HUES6 (cell line): ENCODE data around the gene HAUS5.
"Not testable (repeated sequence)": the region's sequence is repeated elsewhere in the genome, so short reads cannot be mapped to it uniquely, and the experiment has no call there.

Source experiments
- H3K27ac ChIP-seq: 2 replicates; pipeline ENCODE4 v1.7.0; 2013; ENCODE audit warnings: low read depth, mild to moderate bottlenecking, low read length, inconsistent platforms
- H3K27me3 ChIP-seq: 2 replicates; pipeline ENCODE4 v1.6.1; 2013; ENCODE audit warnings: low read length; ENCODE audit not compliant: control insufficient read depth, insufficient read depth
- H3K36me3 ChIP-seq: 2 replicates; pipeline ENCODE4 v1.6.1; 2013; ENCODE audit warnings: low read length; ENCODE audit not compliant: control insufficient read depth, insufficient read depth
- H3K4me1 ChIP-seq: 2 replicates; pipeline ENCODE4 v1.6.1; 2013; ENCODE audit warnings: low read length; ENCODE audit not compliant: control insufficient read depth, insufficient read depth
- H3K4me3 ChIP-seq: 2 replicates; pipeline ENCODE4 v1.5.1; 2013; ENCODE audit warnings: low read depth, low read length
- H3K9ac ChIP-seq: one replicate; pipeline ENCODE4 v1.6.1; 2013; ENCODE audit warnings: mild to moderate bottlenecking, low read length
- H3K9me3 ChIP-seq: 2 replicates; pipeline ENCODE4 v1.6.1; 2013; ENCODE audit warnings: low read depth, low read length; ENCODE audit not compliant: control insufficient read depth, insufficient read depth

Gene HAUS5

GRCh38 chr19:35585848-35586247 lies 26.7 kb upstream of the HAUS5 start, which contains the start of gene PMIS2:
TSS of gene PMIS2 (plus strand) at chr19:35586173. CDS start at chr19:35586260, 87 bp downstream.
- no peaks in the 10 kb centered on the region for H3K4me1 ChIP-seq
- no peaks in the 10 kb centered on the region for H3K9me3 ChIP-seq
- H3K9ac ChIP-seq = no peak within 1 kb of the TSS
- H3K36me3 ChIP-seq = no peaks in the 10 kb centered on the region
- peaks cover 26% of the 10 kb centered on the region for H3K27me3 ChIP-seq
- no peak within 1 kb of the TSS for H3K27ac ChIP-seq
- no peak within 1 kb of the TSS for H3K4me3 ChIP-seq

- Histone ChIP-seq H3K27me3 (peaks cover 26% of the 10 kb centered on the region), H3K27ac (no peak overlapping the region), H3K4me3 (no peak overlapping the region), H3K9me3 (no peaks in the 10 kb centered on the region), H3K36me3 (no peaks in the 10 kb centered on the region), H3K4me1 (no peaks in the 10 kb centered on the region), H3K9ac (no peak overlapping the region)
Observed at GRCh38 chr19:35587321-35587720, 25.2 kb upstream of the HAUS5 start.

DNA sequence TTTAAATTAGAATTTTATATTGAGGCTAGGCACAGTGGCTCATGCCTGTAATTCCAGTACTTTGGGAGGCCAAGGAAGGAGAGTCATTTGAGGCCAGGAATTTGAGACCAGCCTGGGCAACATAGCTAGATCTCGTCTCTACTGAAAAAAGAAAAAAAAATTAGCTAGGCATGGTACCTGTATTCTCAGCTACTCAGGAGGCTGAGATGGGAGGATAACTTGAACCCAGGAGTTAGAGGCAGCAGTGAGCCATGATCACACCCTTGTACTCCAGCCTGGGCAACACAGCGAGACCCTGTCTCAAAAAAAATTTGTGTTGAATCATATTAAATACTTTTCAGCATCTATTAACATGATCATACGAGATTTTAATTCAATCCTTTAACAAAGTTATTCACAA lies 21.7 kb upstream of the HAUS5 start:
- Histone ChIP-seq H3K9me3 (no peaks in the 10 kb centered on the region), H3K4me1 (no peaks in the 10 kb centered on the region), H3K4me3 (no peak overlapping the region), H3K36me3 (no peaks in the 10 kb centered on the region), H3K27ac (no peak overlapping the region), H3K9ac (no peak overlapping the region), H3K27me3 (peaks cover 9% of the 10 kb centered on the region)

DNA sequence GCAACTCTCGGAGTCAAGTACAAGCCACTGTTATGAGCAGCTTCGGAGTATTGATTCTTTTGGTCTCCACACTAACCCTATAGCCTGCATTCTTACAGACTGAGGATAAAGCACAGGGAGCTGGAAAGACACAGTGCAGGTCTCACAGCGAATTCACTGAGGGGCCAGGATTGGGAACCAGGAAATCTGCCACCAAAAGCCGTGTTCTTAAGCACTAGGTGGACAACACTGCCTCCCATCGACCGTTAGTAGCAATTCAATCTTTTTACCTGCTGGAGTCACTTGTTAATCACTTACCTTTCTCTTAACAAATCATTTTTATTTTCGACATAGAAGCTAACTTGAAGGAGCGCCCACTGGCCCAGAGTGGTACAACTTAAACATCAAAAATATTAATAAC lies 20.3 kb upstream of the HAUS5 start:
- H3K4me3 ChIP-seq = no peak overlapping the region

GRCh38 chr19:35595026-35595425 lies 17.5 kb upstream of the HAUS5 start:
- H3K36me3 ChIP-seq, H3K9ac ChIP-seq, H3K27me3 ChIP-seq, H3K27ac ChIP-seq, H3K4me1 ChIP-seq, H3K4me3 ChIP-seq, H3K9me3 ChIP-seq: not testable (repeated sequence)

More for the DNA sequence above, 20.3 kb upstream of the HAUS5 start:
- no peaks in the 10 kb centered on the region for H3K36me3 ChIP-seq
- no peaks in the 10 kb centered on the region for H3K4me1 ChIP-seq
- peaks cover 5% of the 10 kb centered on the region; the same call in 1 of the 2 replicates for H3K27me3 ChIP-seq
- H3K9ac ChIP-seq = no peak overlapping the region
- no peak overlapping the region for H3K27ac ChIP-seq
- no peaks in the 10 kb centered on the region for H3K9me3 ChIP-seq

GRCh38 chr19:35595928-35596327 lies 16.6 kb upstream of the HAUS5 start:
- no peak overlapping the region for H3K9ac ChIP-seq
- no peak overlapping the region for H3K4me3 ChIP-seq
- H3K27ac ChIP-seq = no peak overlapping the region
- no peaks in the 10 kb centered on the region; the same call in 1 of the 2 replicates for H3K27me3 ChIP-seq
- H3K9me3 ChIP-seq = no peaks in the 10 kb centered on the region
- H3K4me1 ChIP-seq = no peaks in the 10 kb centered on the region
- no peaks in the 10 kb centered on the region for H3K36me3 ChIP-seq

DNA sequence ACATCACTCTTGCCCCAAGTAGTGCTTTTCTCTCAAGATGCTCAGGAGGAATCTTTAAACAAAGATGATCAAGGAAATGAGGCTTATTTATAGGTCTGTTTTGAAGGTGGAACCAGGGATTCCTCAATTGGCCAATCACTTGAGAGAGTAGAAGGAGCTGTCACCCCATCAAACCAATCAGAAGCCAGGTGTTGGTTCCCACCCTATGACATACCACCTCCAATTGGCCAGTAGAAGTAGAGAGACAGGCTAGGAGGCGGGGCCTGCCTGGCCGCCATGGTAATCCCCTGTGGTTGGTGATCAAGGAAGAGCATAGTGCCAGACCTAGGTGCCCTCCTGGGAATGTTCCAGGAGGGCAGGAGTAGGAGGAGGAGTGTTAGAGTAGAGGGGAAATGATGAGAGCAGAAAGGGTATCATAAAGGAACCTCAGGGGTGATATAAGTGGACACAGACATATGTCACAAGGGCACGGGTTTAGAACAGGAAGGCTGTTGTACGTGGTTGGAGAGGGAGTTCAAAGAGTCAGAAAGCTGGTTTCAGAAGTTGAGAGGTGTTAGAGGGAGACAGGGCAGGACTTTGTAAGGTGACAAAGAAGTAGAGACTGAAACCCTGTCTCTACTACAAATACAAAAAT lies 16.1 kb upstream of the HAUS5 start:
- H3K36me3 ChIP-seq = no peaks in the 10 kb centered on the region
- H3K27me3 ChIP-seq = no peaks in the 10 kb centered on the region; the same call in 1 of the 2 replicates
- no peak overlapping the region for H3K27ac ChIP-seq
- no peak overlapping the region for H3K4me3 ChIP-seq
- no peak overlapping the region for H3K9ac ChIP-seq
- no peaks in the 10 kb centered on the region for H3K4me1 ChIP-seq
- H3K9me3 ChIP-seq = no peaks in the 10 kb centered on the region

DNA sequence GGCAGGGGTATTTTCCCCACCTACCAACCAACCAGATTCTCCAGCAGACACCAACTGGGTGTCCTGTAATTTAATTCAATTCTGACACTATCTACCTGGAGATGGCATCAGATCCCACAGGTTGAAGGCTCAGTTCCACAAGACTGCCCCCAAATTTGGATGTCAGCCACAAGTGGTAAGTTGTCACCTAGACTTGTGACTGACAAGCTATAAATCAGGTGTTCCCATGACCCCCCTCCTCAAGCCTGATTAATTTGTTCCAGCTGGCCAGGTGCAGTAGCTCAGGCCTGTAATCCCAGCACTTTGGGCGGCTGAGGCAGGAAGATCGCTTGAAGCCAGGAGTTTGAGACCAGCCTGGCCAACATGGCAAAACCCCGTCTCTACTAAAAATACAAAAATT lies 10.6 kb upstream of the HAUS5 start:
- no peaks in the 10 kb centered on the region for H3K36me3 ChIP-seq
- H3K9me3 ChIP-seq = peaks cover 8% of the 10 kb centered on the region
- no peaks in the 10 kb centered on the region for H3K4me1 ChIP-seq
- no peaks in the 10 kb centered on the region; the same call in 1 of the 2 replicates for H3K27me3 ChIP-seq
- no peak overlapping the region for H3K27ac ChIP-seq
- no peak overlapping the region for H3K4me3 ChIP-seq
- no peak overlapping the region for H3K9ac ChIP-seq

- H3K27ac ChIP-seq, H3K36me3 ChIP-seq, H3K4me3 ChIP-seq, H3K27me3 ChIP-seq, H3K9ac ChIP-seq, H3K4me1 ChIP-seq: not testable (repeated sequence)
- H3K9me3 ChIP-seq = peaks cover 23% of the 10 kb centered on the region
Observed at GRCh38 chr19:35604436-35604835, 8.1 kb upstream of the HAUS5 start.

DNA sequence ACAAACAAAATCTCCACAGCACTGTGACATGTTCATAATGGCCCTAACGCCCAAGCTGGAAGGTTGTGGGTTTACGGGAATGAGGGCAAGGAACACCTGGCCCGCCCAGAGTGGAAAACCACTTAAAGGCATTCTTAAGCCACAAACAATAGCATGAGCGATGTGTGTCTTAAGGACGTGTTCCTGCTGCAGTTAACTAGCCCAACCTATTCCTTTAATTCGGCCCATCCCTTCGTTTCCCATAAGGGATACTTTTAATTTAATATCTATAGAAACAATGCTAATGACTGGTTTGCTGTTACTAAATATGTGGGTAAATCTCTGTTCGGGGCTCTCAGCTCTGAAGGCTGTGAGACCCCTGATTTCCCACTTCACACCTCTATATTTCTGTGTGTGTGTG lies 5.4 kb upstream of the HAUS5 start:
- not testable (repeated sequence) for H3K27ac ChIP-seq, H3K27me3 ChIP-seq, H3K4me1 ChIP-seq, H3K36me3 ChIP-seq, H3K4me3 ChIP-seq, H3K9ac ChIP-seq
- H3K9me3 ChIP-seq = peaks cover 23% of the 10 kb centered on the region

- H3K27ac ChIP-seq = no peak overlapping the region
- no peak overlapping the region for H3K4me3 ChIP-seq
- no peaks in the 10 kb centered on the region for H3K36me3 ChIP-seq
- peaks cover 23% of the 10 kb centered on the region for H3K9me3 ChIP-seq
- no peaks in the 10 kb centered on the region for H3K4me1 ChIP-seq
- no peak overlapping the region for H3K9ac ChIP-seq
- no peaks in the 10 kb centered on the region for H3K27me3 ChIP-seq
Observed at GRCh38 chr19:35607661-35608060, 4.9 kb upstream of the HAUS5 start.
